DOHH2 (cell line): ENCODE data around the gene VPS13A.
A peak's percentile ranks its signal among the peaks of the same experiment; 100 is the strongest.

Experiments
- H3F3A ChIP-seq: fragments of 200-600 bp; sonication (generic), shearing (Covaris generic); 2 replicates; pipeline ENCODE4 v1.6.0; 2016; ENCODE audit warnings: antibody characterized with exemption, mild to moderate bottlenecking; ENCODE audit not compliant: control insufficient read depth, insufficient read depth
- H3K27ac ChIP-seq: fragments of 200-600 bp; sonication (generic); 2 replicates; pipeline ENCODE4 v1.5.1; 2014; ENCODE audit warnings: low read depth, mild to moderate bottlenecking, low read length, moderate library complexity
- H3K27me3 ChIP-seq: fragments of 200-600 bp; sonication (generic); 2 replicates; pipeline ENCODE4 v1.6.1; 2014; ENCODE audit warnings: mild to moderate bottlenecking, low read length, mixed read lengths; ENCODE audit not compliant: control insufficient read depth
- H3K36me3 ChIP-seq: fragments of 200-600 bp; sonication (generic); 2 replicates; pipeline ENCODE4 v1.6.1; 2014; ENCODE audit warnings: mild to moderate bottlenecking, low read length, moderate library complexity, mixed read lengths; ENCODE audit not compliant: control insufficient read depth
- H3K4me1 ChIP-seq: fragments of 200-600 bp; sonication (generic); 2 replicates; pipeline ENCODE4 v1.6.1; 2014; ENCODE audit warnings: mild to moderate bottlenecking, low read length, mixed read lengths; ENCODE audit not compliant: control insufficient read depth
- H3K4me2 ChIP-seq: fragments of 200-600 bp; sonication (generic); 2 replicates; pipeline ENCODE4 v1.6.0; 2014; ENCODE audit warnings: mild to moderate bottlenecking, low read length, moderate library complexity
- H3K4me3 ChIP-seq: fragments of 200-600 bp; sonication (generic); 2 replicates; pipeline ENCODE4 v1.5.1; 2014; ENCODE audit warnings: mild to moderate bottlenecking, low read length, mixed read lengths
- H3K79me2 ChIP-seq: fragments of 200-600 bp; sonication (generic); 2 replicates; pipeline ENCODE4 v1.6.1; 2014; ENCODE audit warnings: mild to moderate bottlenecking, low read length, mixed read lengths; ENCODE audit not compliant: control insufficient read depth
- H3K9me2 ChIP-seq: fragments of 200-600 bp; sonication (generic); replicated peaks from 2 replicates; pipeline ENCODE4 v1.6.1; 2014; ENCODE audit warnings: mild to moderate bottlenecking, low read length, mixed read lengths; ENCODE audit not compliant: control insufficient read depth
- H3K9me3 ChIP-seq: fragments of 200-600 bp; sonication (generic); 2 replicates; pipeline ENCODE4 v1.6.1; 2014; ENCODE audit warnings: antibody characterized with exemption, low read length, mixed read lengths; ENCODE audit not compliant: control insufficient read depth, insufficient read depth
- H4K20me1 ChIP-seq: fragments of 200-600 bp; sonication (generic); 2 replicates; pipeline ENCODE4 v1.6.0; 2014; ENCODE audit warnings: low read depth, mild to moderate bottlenecking, antibody characterized with exemption, low read length, moderate library complexity; ENCODE audit not compliant: control insufficient read depth, insufficient read depth
- EZH2phosphoT487 ChIP-seq: fragments of 200-600 bp; sonication (generic); IDR thresholded peaks from 2 replicates; pipeline ENCODE4 v1.6.1; 2017; ENCODE audit warnings: borderline replicate concordance, mild to moderate bottlenecking, antibody characterized with exemption, low read length, moderate library complexity, mixed read lengths
- TF ChIP-seq, protein P1 (sequence below): fragments of 200-600 bp; sonication (generic); IDR thresholded peaks from one replicate; pipeline ENCODE4 v1.5.1; 2014; ENCODE audit warnings: antibody characterized with exemption, mild to moderate bottlenecking, low read depth, low read length; ENCODE audit not compliant: poor library complexity, severe bottlenecking

Gene VPS13A

DNA sequence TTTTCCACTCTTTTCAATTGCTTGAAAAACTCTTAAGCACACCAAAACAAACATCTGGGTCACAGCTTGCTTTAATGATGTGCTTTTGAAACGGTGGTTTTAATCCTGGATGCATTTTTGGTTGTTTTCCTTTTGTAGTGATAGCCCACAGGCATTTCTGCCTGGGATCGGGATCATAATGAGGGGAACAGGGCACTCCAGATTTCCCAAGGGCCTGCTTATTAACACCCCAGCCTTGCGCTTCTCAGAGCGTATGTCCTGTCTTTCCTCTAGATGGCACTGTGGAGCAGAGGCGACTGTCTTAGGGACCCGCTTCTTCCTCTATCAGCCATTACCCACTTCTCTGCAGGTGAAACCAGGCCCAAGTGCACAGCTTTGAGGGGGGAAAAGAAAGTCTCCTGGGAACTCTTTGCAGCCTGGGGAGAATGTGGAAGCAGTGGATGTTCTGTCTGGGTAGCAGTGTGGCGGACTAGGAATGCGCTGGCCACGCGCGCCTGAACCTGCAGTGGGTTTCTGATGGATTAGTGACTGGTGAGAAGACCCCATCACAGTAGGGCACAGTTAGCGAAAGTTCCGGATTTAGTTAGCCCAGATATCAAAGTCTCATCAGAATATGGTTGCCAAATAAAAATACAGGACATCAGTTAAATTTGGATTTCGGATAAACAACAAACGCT is 280.7 kb downstream of the VPS13A start:
- TF ChIP-seq EZH2phosphoT487: no peak
- TF ChIP-seq, protein P1, sequence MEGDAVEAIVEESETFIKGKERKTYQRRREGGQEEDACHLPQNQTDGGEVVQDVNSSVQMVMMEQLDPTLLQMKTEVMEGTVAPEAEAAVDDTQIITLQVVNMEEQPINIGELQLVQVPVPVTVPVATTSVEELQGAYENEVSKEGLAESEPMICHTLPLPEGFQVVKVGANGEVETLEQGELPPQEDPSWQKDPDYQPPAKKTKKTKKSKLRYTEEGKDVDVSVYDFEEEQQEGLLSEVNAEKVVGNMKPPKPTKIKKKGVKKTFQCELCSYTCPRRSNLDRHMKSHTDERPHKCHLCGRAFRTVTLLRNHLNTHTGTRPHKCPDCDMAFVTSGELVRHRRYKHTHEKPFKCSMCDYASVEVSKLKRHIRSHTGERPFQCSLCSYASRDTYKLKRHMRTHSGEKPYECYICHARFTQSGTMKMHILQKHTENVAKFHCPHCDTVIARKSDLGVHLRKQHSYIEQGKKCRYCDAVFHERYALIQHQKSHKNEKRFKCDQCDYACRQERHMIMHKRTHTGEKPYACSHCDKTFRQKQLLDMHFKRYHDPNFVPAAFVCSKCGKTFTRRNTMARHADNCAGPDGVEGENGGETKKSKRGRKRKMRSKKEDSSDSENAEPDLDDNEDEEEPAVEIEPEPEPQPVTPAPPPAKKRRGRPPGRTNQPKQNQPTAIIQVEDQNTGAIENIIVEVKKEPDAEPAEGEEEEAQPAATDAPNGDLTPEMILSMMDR: peak; percentile 92

GRCh38 chr9:77460938-77461337 is 283.6 kb downstream of the VPS13A start:
- H3K9me2 ChIP-seq: no peaks in the 10 kb centered on the region
- no peaks in the 10 kb centered on the region for H3K79me2 ChIP-seq
- no peaks in the 10 kb centered on the region for H3K36me3 ChIP-seq
- TF ChIP-seq, protein P1: no peak
- no peak for TF ChIP-seq EZH2phosphoT487
- no peaks in the 10 kb centered on the region for H3K4me1 ChIP-seq
- no peaks in the 10 kb centered on the region for H3F3A ChIP-seq
- H4K20me1 ChIP-seq: no peaks in the 10 kb centered on the region
- H3K27ac ChIP-seq: no peak overlapping the region
- no peak overlapping the region for H3K4me3 ChIP-seq
- H3K27me3 ChIP-seq: no peaks in the 10 kb centered on the region
- H3K9me3 ChIP-seq: no peaks in the 10 kb centered on the region
- H3K4me2 ChIP-seq: no peak overlapping the region

More for the DNA sequence above, 280.7 kb downstream of the VPS13A start:
- no peaks in the 10 kb centered on the region for H4K20me1 ChIP-seq
- H3K4me2 ChIP-seq: no peak overlapping the region
- H3K4me1 ChIP-seq: no peaks in the 10 kb centered on the region
- no peaks in the 10 kb centered on the region for H3K36me3 ChIP-seq
- no peak overlapping the region for H3K4me3 ChIP-seq
- H3K27ac ChIP-seq: no peak overlapping the region
- H3K79me2 ChIP-seq: no peaks in the 10 kb centered on the region
- no peaks in the 10 kb centered on the region for H3K9me2 ChIP-seq
- H3K9me3 ChIP-seq: no peaks in the 10 kb centered on the region
- H3F3A ChIP-seq: no peaks in the 10 kb centered on the region
- H3K27me3 ChIP-seq: peaks cover 7% of the 10 kb centered on the region; the same call in 1 of the 2 replicates

DNA sequence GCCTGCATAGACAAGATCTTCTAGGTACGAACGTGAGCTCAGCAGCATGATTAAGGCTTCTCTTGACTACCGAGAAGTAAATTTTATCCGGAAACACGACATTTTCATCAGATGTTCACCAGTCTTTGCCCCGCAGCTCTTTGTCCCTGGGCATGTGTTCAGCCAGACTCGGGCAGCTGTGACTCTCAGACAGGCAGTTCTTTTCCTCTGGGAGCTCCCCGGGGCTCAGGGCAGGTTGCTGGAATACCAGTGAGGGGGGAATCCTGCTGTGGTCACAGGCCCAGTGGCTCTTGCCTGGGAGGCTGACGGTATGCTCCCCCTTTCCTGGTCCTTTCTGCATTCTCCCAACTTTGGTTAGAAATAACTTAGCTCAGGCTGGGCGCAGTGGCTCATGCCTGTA is 284.7 kb downstream of the VPS13A start:
- H3K4me2 ChIP-seq: no peak overlapping the region

More for the DNA sequence above, 284.7 kb downstream of the VPS13A start:
- no peaks in the 10 kb centered on the region for H3K4me1 ChIP-seq
- TF ChIP-seq, protein P1: no peak
- no peak for TF ChIP-seq EZH2phosphoT487
- H4K20me1 ChIP-seq: no peaks in the 10 kb centered on the region
- H3K27ac ChIP-seq: no peak overlapping the region
- H3K79me2 ChIP-seq: no peaks in the 10 kb centered on the region
- H3K4me3 ChIP-seq: no peak overlapping the region
- H3F3A ChIP-seq: no peaks in the 10 kb centered on the region
- H3K27me3 ChIP-seq: no peaks in the 10 kb centered on the region
- no peaks in the 10 kb centered on the region for H3K9me2 ChIP-seq
- H3K9me3 ChIP-seq: no peaks in the 10 kb centered on the region
- no peaks in the 10 kb centered on the region for H3K36me3 ChIP-seq
